HepG2 (cell line): ENCODE measurements around the gene NTM. TPM values are rescaled to one million over a fixed set of nuclear protein-coding genes. Genes with fewer than 3 reads are reported as not detected.

ENCODE experiments used
- ATAC-seq: fragments of 200-7000 bp; cut with Tn5 transposase; 3 replicates; pipeline ENCODE4 v1.9.1; 2020; ENCODE audit warnings: mild to moderate bottlenecking, moderate library complexity
- BruUV-seq: library from RNA; stranded (reverse); fragments of 400-500 nt; replicated peaks from 2 replicates; lab custom pipeline; 2021; lab: Mats Ljungman, UMichigan
- CTCF ChIA-PET: fragments of 300-600 bp; formaldehyde crosslinking; extraction: SDS; loops from one replicate; lab custom pipeline; 2021; ENCODE audit warnings: low total read pairs, inconsistent platforms, low intra/inter-chr PET ratio; lab: Yijun Ruan, JAX
- POLR2A ChIA-PET: fragments of 350-600 bp; sonication (Branson Sonifier 250); formaldehyde crosslinking; loops from one replicate; lab custom pipeline; 2020; ENCODE audit warnings: antibody characterized with exemption, inconsistent platforms; lab: Yijun Ruan, JAX
- DNase-seq: peaks from one replicate; pipeline ENCODE4 v3.0.0-alpha.2; 2015; ENCODE audit warnings: low spot score
- FAIRE-seq: peaks from 3 replicates; lab custom pipeline; 2011; peaks lifted over from hg19 to GRCh38; lab: Jason Lieb, UNC
- H2AFZ ChIP-seq: one replicate; pipeline ENCODE4 v1.6.1; 2011; ENCODE audit warnings: low read length, inconsistent platforms
- H3K27ac ChIP-seq: fragments of 300-600 bp; 3 replicates; pipeline ENCODE4 v1.8.0; 2011; ENCODE audit warnings: mixed run types, mild to moderate bottlenecking, mixed read lengths, low read length, inconsistent platforms; ENCODE audit not compliant: insufficient read depth; ENCODE audit errors: extremely low read length
- H3K27me3 ChIP-seq, 2 experiments: fragments of 200-600 bp in 1 of 2; 2 replicates in 1 of 2; 3 replicates in 1 of 2; pipeline versions ENCODE4 v1.6.0 to v1.8.0; 2011; ENCODE audit warnings: low read length in 2 of 2, mild to moderate bottlenecking in 2 of 2, moderate library complexity in 2 of 2, inconsistent platforms in 1 of 2; ENCODE audit not compliant: insufficient read depth in 2 of 2, control insufficient read depth in 1 of 2
- H3K36me3 ChIP-seq, 2 experiments: fragments of 200-600 bp in 1 of 2; replicated peaks in 1 of 2; 2 replicates in 1 of 2; 3 replicates in 1 of 2; pipeline versions ENCODE4 v1.5.1 to v1.8.0; 2011; ENCODE audit warnings: low read length in 2 of 2, inconsistent platforms in 1 of 2; ENCODE audit not compliant: insufficient read depth in 2 of 2, control insufficient read depth in 1 of 2
- H3K4me1 ChIP-seq: 2 replicates; pipeline ENCODE4 v1.5.1; 2012; ENCODE audit warnings: low read length, inconsistent platforms; ENCODE audit not compliant: insufficient read depth
- H3K4me2 ChIP-seq: 2 replicates; pipeline ENCODE4 v1.6.0; 2011; ENCODE audit warnings: low read depth, low read length, inconsistent platforms
- H3K4me3 ChIP-seq, 3 experiments: fragments of 200-600 bp in 1 of 3; sonication (generic), shearing (Covaris generic) in 1 of 3; replicated peaks in 1 of 3; 2 replicates each; pipeline ENCODE4 v1.5.1; 2011 to 2016; ENCODE audit warnings: low read length in 3 of 3, inconsistent platforms in 2 of 3, low read depth in 2 of 3, mild to moderate bottlenecking in 2 of 3, control low read depth in 1 of 3, mixed read lengths in 1 of 3; ENCODE audit not compliant: insufficient read depth in 1 of 3
- H3K79me2 ChIP-seq: one replicate; pipeline ENCODE4 v1.6.1; 2011; ENCODE audit warnings: low read length, inconsistent platforms; ENCODE audit not compliant: insufficient read depth
- H3K9ac ChIP-seq: 2 replicates; pipeline ENCODE4 v1.6.0; 2011; ENCODE audit warnings: mild to moderate bottlenecking, low read depth, low read length, inconsistent platforms; ENCODE audit not compliant: insufficient read depth
- H3K9me3 ChIP-seq: 2 replicates; pipeline ENCODE4 v1.5.1; 2012; ENCODE audit warnings: mild to moderate bottlenecking, low read length
- H4K20me1 ChIP-seq: 2 replicates; pipeline ENCODE4 v1.6.0; 2011; ENCODE audit warnings: inconsistent platforms, mild to moderate bottlenecking, low read length, moderate library complexity; ENCODE audit not compliant: insufficient read depth
- ESRRA ChIP-seq: sonication (generic); formaldehyde crosslinking; IDR thresholded peaks from 2 replicates; pipeline ENCODE4 v1.5.1; 2020; ENCODE audit warnings: mild to moderate bottlenecking, low read depth, missing genetic modification reagents
- HDAC1 ChIP-seq: sonication (generic); formaldehyde crosslinking; IDR thresholded peaks from 2 replicates; pipeline ENCODE4 v1.5.1; 2020; ENCODE audit warnings: mild to moderate bottlenecking, missing genetic modification reagents
- ISL2 ChIP-seq: sonication (generic); formaldehyde crosslinking; IDR thresholded peaks from 2 replicates; pipeline ENCODE4 v1.5.0; 2020; ENCODE audit warnings: missing genetic modification reagents
- MTF2 ChIP-seq: sonication (generic); formaldehyde crosslinking; IDR thresholded peaks from 2 replicates; pipeline ENCODE4 v1.5.0; 2020; ENCODE audit warnings: missing genetic modification reagents, borderline replicate concordance
- MXD4 ChIP-seq: IDR thresholded peaks from 2 replicates; pipeline ENCODE4 v1.6.1; 2016; ENCODE audit warnings: mild to moderate bottlenecking, missing biosample characterization, missing genetic modification reagents
- NBN ChIP-seq: fragments of 450-650 bp; conservative IDR thresholded peaks from 2 replicates; pipeline ENCODE4 v1.6.1; 2017
- NFYB ChIP-seq: sonication (generic); formaldehyde crosslinking; IDR thresholded peaks from 2 replicates; pipeline ENCODE4 v1.4.0; 2020; ENCODE audit warnings: missing genetic modification reagents
- RBM22 ChIP-seq: fragments of 200-400 bp; formaldehyde crosslinking; optimal IDR thresholded peaks from 2 replicates; pipeline ENCODE3; 2017; ENCODE audit warnings: mild to moderate bottlenecking, low read length, moderate library complexity
- SKI ChIP-seq: fragments of 450-650 bp; IDR thresholded peaks from one replicate; pipeline ENCODE4 v1.6.1; 2018; ENCODE audit warnings: mild to moderate bottlenecking; ENCODE audit not compliant: partially characterized antibody
- SMAD1 ChIP-seq: sonication (generic); formaldehyde crosslinking; IDR thresholded peaks from 2 replicates; pipeline ENCODE4 v1.4.0; 2020; ENCODE audit warnings: missing genetic modification reagents, low read depth, mild to moderate bottlenecking, borderline replicate concordance
- SRSF9 ChIP-seq: fragments of 200-400 bp; formaldehyde crosslinking; IDR thresholded peaks from 2 replicates; pipeline ENCODE4 v1.6.1; 2018; ENCODE audit warnings: borderline replicate concordance, mild to moderate bottlenecking, low read depth, low read length; ENCODE audit not compliant: insufficient read depth, poor library complexity, severe bottlenecking
- ZFP37 ChIP-seq: sonication (generic); formaldehyde crosslinking; IDR thresholded peaks from 2 replicates; pipeline ENCODE4 v1.4.0; 2020; ENCODE audit warnings: missing genetic modification reagents, borderline replicate concordance
- WGBS: methylation state at CpG from one replicate; pipeline ENCODE4 v1.1.6; 2017; ENCODE audit warnings: low lambda C conversion rate; 5-methylcytosine and 5-hydroxymethylcytosine counted together
- in situ Hi-C: cut with HindIII; loops from 2 replicates; pipeline ENCODE4 v1.10.0; 2017; ENCODE audit warnings: low pct_unique_long_range_greater_than_20kb; ENCODE audit not compliant: extremely low pct_ligation_motif_present
- intact Hi-C: fragments of 100-400 bp; cut with micrococcal nuclease; formaldehyde crosslinking; loops from one replicate; pipeline ENCODE4 v1.10.0; 2022; ENCODE audit not compliant: unreplicated experiment
- polyA plus RNA-seq, 8 experiments: library from polyadenylated mRNA; depleted of rRNA in 3 of 8; stranded (reverse) in 7 of 8; unstranded in 1 of 8; fragments of >200 nt; fragmentation: Illumina TruSeq in 4 of 8; extraction: Trizol in 4 of 8; gene quantifications; 2 replicates each; pipeline versions ENCODE4 v1.2.1 to v1.2.3, GENCODE V29; 2011 to 2016; ENCODE audit warnings: low read depth in 4 of 8, missing spikeins in 1 of 8, mixed read lengths in 1 of 8; ENCODE audit not compliant: insufficient read depth in 1 of 8
- total RNA-seq, 5 experiments: library from RNA; depleted of rRNA; stranded (reverse); fragments of >200 nt; fragmentation: Illumina TruSeq; extraction: Trizol; gene quantifications; 2 replicates each; pipeline ENCODE4 v1.2.3, GENCODE V29; 2016; ENCODE audit warnings: low read depth in 1 of 5
- TF ChIP-seq, protein P1 (sequence below): sonication (generic); formaldehyde crosslinking; conservative IDR thresholded peaks from 2 replicates; pipeline ENCODE4 v1.4.0; 2020; ENCODE audit warnings: missing genetic modification reagents
- TF ChIP-seq, protein P2 (sequence below): sonication (generic); formaldehyde crosslinking; IDR thresholded peaks from 2 replicates; pipeline ENCODE4 v1.4.0; 2020; ENCODE audit warnings: mild to moderate bottlenecking, low read depth, missing genetic modification reagents
- TF ChIP-seq, protein P3 (sequence below): sonication (generic); formaldehyde crosslinking; IDR thresholded peaks from 2 replicates; pipeline ENCODE4 v1.5.0; 2020; ENCODE audit warnings: mild to moderate bottlenecking, low read depth, missing genetic modification reagents, borderline replicate concordance

NTM gene
- total and polyA plus RNA-seq, 2 of the 13 experiments (the other 11 are each of a cell fraction or from before 2014, with no cell fraction given): not detected

DNA sequence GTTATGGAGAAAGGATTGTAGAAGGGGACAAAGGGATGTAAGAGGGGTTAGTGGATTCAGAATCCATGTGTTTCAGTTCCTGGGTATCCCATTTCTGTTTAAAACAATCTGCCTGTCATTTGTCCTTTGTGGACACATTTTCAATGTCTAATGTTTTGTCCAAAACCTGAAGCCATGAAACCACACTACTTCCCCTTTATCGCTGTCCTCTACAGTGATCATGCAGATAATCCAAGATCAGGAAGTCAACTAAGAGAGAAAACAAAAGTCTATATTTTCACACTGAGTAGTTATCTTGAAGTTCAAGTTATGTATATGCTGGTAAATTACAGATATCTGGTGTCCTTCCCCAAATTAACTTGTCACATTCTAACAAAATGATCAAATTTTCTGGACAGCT lies 457.0 kb downstream of the NTM start:
- WGBS: 4% methylated on average over 1 of the region's 1 CpG
- peaks cover 8% of the 10 kb centered on the region; the same call in 1 of the 2 replicates for H3K4me1 ChIP-seq
- POLR2A ChIA-PET: no interaction called here
- ATAC-seq (no peak), DNase-seq (no peak), FAIRE-seq (no peak)
- CTCF ChIA-PET: no interaction called here
- H3K9me3 ChIP-seq: no peaks in the 10 kb centered on the region
- H3K27me3 ChIP-seq: no peaks in the 10 kb centered on the region
- TF ChIP-seq ZFP37 (CRISPR knock-in tag) (no peak), SRSF9 (no peak), NFYB (no peak)
- TF ChIP-seq, protein P1, sequence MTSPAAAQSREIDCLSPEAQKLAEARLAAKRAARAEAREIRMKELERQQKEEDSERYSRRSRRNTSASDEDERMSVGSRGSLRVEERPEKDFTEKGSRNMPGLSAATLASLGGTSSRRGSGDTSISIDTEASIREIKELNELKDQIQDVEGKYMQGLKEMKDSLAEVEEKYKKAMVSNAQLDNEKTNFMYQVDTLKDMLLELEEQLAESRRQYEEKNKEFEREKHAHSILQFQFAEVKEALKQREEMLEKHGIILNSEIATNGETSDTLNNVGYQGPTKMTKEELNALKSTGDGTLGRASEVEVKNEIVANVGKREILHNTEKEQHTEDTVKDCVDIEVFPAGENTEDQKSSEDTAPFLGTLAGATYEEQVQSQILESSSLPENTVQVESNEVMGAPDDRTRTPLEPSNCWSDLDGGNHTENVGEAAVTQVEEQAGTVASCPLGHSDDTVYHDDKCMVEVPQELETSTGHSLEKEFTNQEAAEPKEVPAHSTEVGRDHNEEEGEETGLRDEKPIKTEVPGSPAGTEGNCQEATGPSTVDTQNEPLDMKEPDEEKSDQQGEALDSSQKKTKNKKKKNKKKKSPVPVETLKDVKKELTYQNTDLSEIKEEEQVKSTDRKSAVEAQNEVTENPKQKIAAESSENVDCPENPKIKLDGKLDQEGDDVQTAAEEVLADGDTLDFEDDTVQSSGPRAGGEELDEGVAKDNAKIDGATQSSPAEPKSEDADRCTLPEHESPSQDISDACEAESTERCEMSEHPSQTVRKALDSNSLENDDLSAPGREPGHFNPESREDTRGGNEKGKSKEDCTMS: no peak
- no peak overlapping the region for H3K27ac ChIP-seq
- H3K4me2 ChIP-seq: no peak overlapping the region
- H3K36me3 ChIP-seq: no peaks in the 10 kb centered on the region
- intact Hi-C loops (no loop called here), in situ Hi-C loops (no loop called here)
- H3K9ac ChIP-seq: no peak overlapping the region
- no peaks in the 10 kb centered on the region for H4K20me1 ChIP-seq
- BruUV-seq: no TSS peak
- H2AFZ ChIP-seq: no peak overlapping the region
- no peak overlapping the region for H3K4me3 ChIP-seq
- H3K79me2 ChIP-seq: no peaks in the 10 kb centered on the region

DNA sequence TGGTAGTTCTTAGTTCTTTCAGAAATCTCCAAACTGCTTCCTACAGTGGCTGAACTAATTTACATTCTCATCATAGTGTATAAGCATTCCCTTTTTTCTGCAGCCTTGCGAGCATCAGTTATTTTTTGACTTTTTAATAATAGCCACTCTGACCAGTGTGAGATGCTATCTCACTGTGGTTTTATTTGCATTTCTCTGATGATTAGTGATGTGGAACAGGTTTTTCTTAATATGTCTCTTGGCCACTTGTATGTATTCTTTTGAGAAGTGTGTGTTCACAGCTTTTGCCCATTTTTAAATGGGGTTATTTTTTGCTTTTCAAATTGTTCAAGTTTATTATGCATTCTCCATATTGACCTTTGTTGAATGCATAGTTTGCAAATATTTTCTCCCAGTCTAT lies 459.3 kb downstream of the NTM start:
- ChIA-PET POLR2A (no interaction called here), CTCF (no interaction called here)
- Histone ChIP-seq H3K27ac (no peak overlapping the region), H3K4me2 (no peak overlapping the region), H3K79me2 (no peaks in the 10 kb centered on the region), H3K9me3 (no peaks in the 10 kb centered on the region), H3K4me3 (no peak overlapping the region), H2AFZ (no peak overlapping the region), H3K36me3 (no peaks in the 10 kb centered on the region), H4K20me1 (no peaks in the 10 kb centered on the region), H3K9ac (no peak overlapping the region), H3K27me3 (no peaks in the 10 kb centered on the region), H3K4me1 (no peaks in the 10 kb centered on the region)
- no peak for FAIRE-seq
- no peak for ATAC-seq
- no TSS peak for BruUV-seq
- DNase-seq: no peak
- 0% methylated on average over 1 of the region's 1 CpG for WGBS
- TF ChIP-seq MTF2 (CRISPR knock-in tag) (no peak), HDAC1 (CRISPR knock-in tag) (no peak), MXD4 (CRISPR knock-in tag) (no peak), NBN (no peak), RBM22 (no peak), ISL2 (CRISPR knock-in tag) (no peak), SMAD1 (CRISPR knock-in tag) (no peak), SKI (no peak), ESRRA (CRISPR knock-in tag) (no peak)
- TF ChIP-seq, protein P2, sequence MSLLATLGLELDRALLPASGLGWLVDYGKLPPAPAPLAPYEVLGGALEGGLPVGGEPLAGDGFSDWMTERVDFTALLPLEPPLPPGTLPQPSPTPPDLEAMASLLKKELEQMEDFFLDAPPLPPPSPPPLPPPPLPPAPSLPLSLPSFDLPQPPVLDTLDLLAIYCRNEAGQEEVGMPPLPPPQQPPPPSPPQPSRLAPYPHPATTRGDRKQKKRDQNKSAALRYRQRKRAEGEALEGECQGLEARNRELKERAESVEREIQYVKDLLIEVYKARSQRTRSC (CRISPR knock-in tag): no peak
- TF ChIP-seq, protein P3, sequence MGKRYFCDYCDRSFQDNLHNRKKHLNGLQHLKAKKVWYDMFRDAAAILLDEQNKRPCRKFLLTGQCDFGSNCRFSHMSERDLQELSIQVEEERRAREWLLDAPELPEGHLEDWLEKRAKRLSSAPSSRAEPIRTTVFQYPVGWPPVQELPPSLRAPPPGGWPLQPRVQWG (CRISPR knock-in tag): no peak
- in situ Hi-C loops (no loop called here), intact Hi-C loops (no loop called here)
